ENCODE results near the gene ZNF592.

DNA sequence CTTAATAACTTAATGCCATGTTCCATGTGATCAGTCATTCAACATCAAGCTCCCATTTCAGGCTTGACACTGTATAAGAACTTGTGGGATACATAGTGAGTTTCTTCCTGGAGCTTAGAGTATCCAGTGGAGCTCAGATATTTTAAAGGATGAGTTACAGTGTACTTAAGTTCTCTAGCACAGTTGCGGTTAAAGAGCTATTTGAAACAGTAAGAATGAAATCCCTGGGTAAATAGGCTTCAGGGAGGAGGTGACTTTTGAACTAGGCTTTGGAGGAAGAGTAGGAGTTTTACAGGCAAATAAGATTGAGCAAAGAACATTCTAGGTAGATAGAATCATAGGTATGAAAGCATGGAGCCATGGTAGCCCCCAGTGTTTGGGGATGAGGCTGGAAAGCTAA is 3.8 kb downstream of the ZNF592 start:
- TF ChIP-seq SUZ12 (IDR thresholded peaks at IDR 0.05) = no peak
- TF ChIP-seq ARNT (IDR thresholded peaks at IDR 0.05) = no peak
- no peak for TF ChIP-seq TARDBP (IDR thresholded peaks at IDR 0.05)
- no peak for TF ChIP-seq FOXA1 (IDR thresholded peaks at IDR 0.05)
- no peak for TF ChIP-seq L3MBTL2 (conservative IDR thresholded peaks at IDR 0.05)
- TF ChIP-seq, protein P1, sequence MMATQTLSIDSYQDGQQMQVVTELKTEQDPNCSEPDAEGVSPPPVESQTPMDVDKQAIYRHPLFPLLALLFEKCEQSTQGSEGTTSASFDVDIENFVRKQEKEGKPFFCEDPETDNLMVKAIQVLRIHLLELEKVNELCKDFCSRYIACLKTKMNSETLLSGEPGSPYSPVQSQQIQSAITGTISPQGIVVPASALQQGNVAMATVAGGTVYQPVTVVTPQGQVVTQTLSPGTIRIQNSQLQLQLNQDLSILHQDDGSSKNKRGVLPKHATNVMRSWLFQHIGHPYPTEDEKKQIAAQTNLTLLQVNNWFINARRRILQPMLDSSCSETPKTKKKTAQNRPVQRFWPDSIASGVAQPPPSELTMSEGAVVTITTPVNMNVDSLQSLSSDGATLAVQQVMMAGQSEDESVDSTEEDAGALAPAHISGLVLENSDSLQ (IDR thresholded peaks at IDR 0.05) = no peak
- TF ChIP-seq ZNF384 (IDR thresholded peaks at IDR 0.05) = no peak
- no peak for TF ChIP-seq BHLHE40 (IDR thresholded peaks at IDR 0.05; ENCODE audit: borderline replicate concordance)
- TF ChIP-seq FOXM1 (IDR thresholded peaks at IDR 0.05; ENCODE audit: borderline replicate concordance) = no peak
